Sigmoid colon (tissue), 7 donors: ENCODE data around the gene NAA40. TPM values are rescaled to one million over a fixed set of nuclear protein-coding genes. Genes with fewer than 3 reads are reported as not detected.

ENCODE experiments used
- DNase-seq: peaks from one replicate; pipeline ENCODE4 v3.0.0-alpha.2; 2019
- H3K27ac ChIP-seq, 4 donors: fragments of 200-600 bp; sonication (generic); one replicate each; pipeline ENCODE4 v1.5.1; 2016 to 2019; ENCODE audit warnings: mild to moderate bottlenecking in 1 of 4
- H3K27me3 ChIP-seq, 3 donors: fragments of 200-600 bp; sonication (generic); one replicate each; pipeline ENCODE4 v1.5.1; 2019; ENCODE audit warnings: mild to moderate bottlenecking in 1 of 3
- H3K36me3 ChIP-seq, 4 donors: fragments of 200-600 bp; sonication (generic); one replicate each; pipeline ENCODE4 v1.5.1; 2016 to 2019
- H3K4me1 ChIP-seq, 4 donors: fragments of 200-600 bp; sonication (generic); one replicate each; pipeline ENCODE4 v1.5.1; 2017 to 2019
- H3K4me3 ChIP-seq, 4 donors: fragments of 200-600 bp; sonication (generic); one replicate each; pipeline ENCODE4 v1.5.1; 2017 to 2019; ENCODE audit warnings: mild to moderate bottlenecking in 2 of 4, moderate library complexity in 1 of 4
- H3K9me3 ChIP-seq, 4 donors: fragments of 200-600 bp in 3 of 4; sonication (generic) in 3 of 4; one replicate each; pipeline versions ENCODE4 v1.5.1 to v1.6.1; 2013 to 2019
- CTCF ChIP-seq, 4 experiments: fragments of 450-650 bp in 3 of 4; fragments of 200-600 bp in 1 of 4; IDR thresholded peaks; one replicate each; pipeline ENCODE4 v1.5.1; 2016 to 2019; ENCODE audit warnings: antibody characterized with exemption in 4 of 4, mild to moderate bottlenecking in 3 of 4, moderate library complexity in 2 of 4
- EP300 ChIP-seq, 4 donors: sonication (generic); formaldehyde crosslinking; IDR thresholded peaks; one replicate each; pipeline ENCODE4 v1.6.1; 2017; ENCODE audit warnings: antibody characterized with exemption in 4 of 4
- POLR2A ChIP-seq, 2 donors: fragments of 450-650 bp; IDR thresholded peaks; one replicate each; pipeline ENCODE4 v1.6.1; 2016; ENCODE audit warnings: antibody characterized with exemption in 2 of 2, mild to moderate bottlenecking in 2 of 2, moderate library complexity in 2 of 2
- POLR2AphosphoS5 ChIP-seq, 4 donors: sonication (generic); formaldehyde crosslinking; IDR thresholded peaks; one replicate each; pipeline ENCODE4 v1.6.1; 2017; ENCODE audit warnings: antibody characterized with exemption in 4 of 4
- WGBS, 2 donors: extraction: QIAGEN DNeasy Blood & Tissue Kit; methylation state at CpG; one replicate each; pipeline ENCODE4 v1.1.7; 2013; 5-methylcytosine and 5-hydroxymethylcytosine counted together
- intact Hi-C: fragments of 100-400 bp; cut with DNase I; formaldehyde crosslinking; loops from one replicate; pipeline ENCODE4 v1.15.1; 2023
- polyA plus RNA-seq, 3 donors: library from polyadenylated mRNA; stranded (reverse); fragments of 200-250 nt; gene quantifications; one replicate each; pipeline ENCODE4 v1.2.3, GENCODE V29; 2013
- total RNA-seq, 4 donors: library from RNA; depleted of rRNA; stranded (reverse); fragments of >200 nt; gene quantifications; one replicate each; pipeline ENCODE4 v1.1.0, GENCODE V29; 2016
- donor health status: healthy with polysubstance abuse.
- donor health status: Bipolar disorder and iron deficiency.
- donor health status: healthy.

The NAA40 gene
- total and polyA plus RNA-seq, 7 donors = 5.4 to 22.9 (median 7.4) TPM

- peak overlapping the region; percentile 10 to 32 (median 24) for H3K27ac ChIP-seq
- 94 to 95% methylated on average over 5 of the region's 5 CpGs for WGBS, 2 donors
- intact Hi-C loops = no loop called here
Observed at GRCh38 chr11:63979426-63979825, 40.6 kb downstream of the NAA40 start.

GRCh38 chr11:63985812-63986155, 47.0 kb downstream of the NAA40 start:
- no peaks in the 10 kb centered on the region for H3K9me3 ChIP-seq
- TF ChIP-seq EP300 (IDR thresholded peaks at IDR 0.05) (no peak), POLR2A (IDR thresholded peaks at IDR 0.05) (no peak), POLR2AphosphoS5 (IDR thresholded peaks at IDR 0.05) (no peak), CTCF (IDR thresholded peaks at IDR 0.05) (no peak)
- peak overlapping the region; percentile 64 to 95 (median 94) for H3K4me3 ChIP-seq
- WGBS, 2 donors = 1% methylated on average over 18 of the region's 18 CpGs
- DNase-seq = no peak
- no peaks in the 10 kb centered on the region for H3K27me3 ChIP-seq
- intact Hi-C loops = no loop called here
- H3K36me3 ChIP-seq = peaks cover 3 to 27% (median 10%) of the 10 kb centered on the region in 4 donors
- H3K27ac ChIP-seq = peak overlapping the region; percentile 86 to 88 (median 88)
- peaks cover 0 to 30% (median 23%) of the 10 kb centered on the region in 4 donors for H3K4me1 ChIP-seq

More at GRCh38 chr11:63979426-63979825, 40.6 kb downstream of the NAA40 start:
- no peaks in the 10 kb centered on the region for H3K9me3 ChIP-seq
- peaks cover 0 to 27% (median 23%) of the 10 kb centered on the region in 4 donors for H3K4me1 ChIP-seq
- peaks cover 0 to 9% (median 0%) of the 10 kb centered on the region in 4 donors for H3K36me3 ChIP-seq
- H3K4me3 ChIP-seq = no peak overlapping the region
- DNase-seq = no peak
- no peak for TF ChIP-seq POLR2A (IDR thresholded peaks at IDR 0.05)
- TF ChIP-seq CTCF (IDR thresholded peaks at IDR 0.05) = no peak
- no peak for TF ChIP-seq POLR2AphosphoS5 (IDR thresholded peaks at IDR 0.05)
- no peak for TF ChIP-seq EP300 (IDR thresholded peaks at IDR 0.05)
- no peaks in the 10 kb centered on the region for H3K27me3 ChIP-seq

- peak within 1 kb of the TSS; percentile 64 to 95 (median 94) for H3K4me3 ChIP-seq
- H3K4me1 ChIP-seq = peaks cover 0 to 30% (median 23%) of the 10 kb centered on the region in 4 donors
- WGBS, 2 donors = 0 to 1% methylated on average over 63 of the region's 63 CpGs
- intact Hi-C loops = no loop called here
- TF ChIP-seq EP300 (IDR thresholded peaks at IDR 0.05) (no peak), POLR2A (IDR thresholded peaks at IDR 0.05) (peak in 1 of 2 donors; percentile 46), CTCF (IDR thresholded peaks at IDR 0.05) (no peak), POLR2AphosphoS5 (IDR thresholded peaks at IDR 0.05) (peak; percentile 53 to 75 (median 72))
- H3K27ac ChIP-seq = peak within 1 kb of the TSS; percentile 86 to 88 (median 88)
- H3K27me3 ChIP-seq = no peaks in the 10 kb centered on the region
- H3K9me3 ChIP-seq = no peaks in the 10 kb centered on the region
- DNase-seq = peak; percentile 95
- H3K36me3 ChIP-seq = peaks cover 7 to 33% (median 12%) of the 10 kb centered on the region in 4 donors
Observed at GRCh38 chr11:63986156-63986931, 47.5 kb downstream of the NAA40 start, which contains the start of gene OTUB1. OTUB1 (plus strand) TSS chr11:63986438; CDS start chr11:63986457, 19 bp downstream.

GRCh38 chr11:63986932-63987513, 48.2 kb downstream of the NAA40 start:
- peak overlapping the region; percentile 86 to 88 (median 88) for H3K27ac ChIP-seq
- peak; percentile 56 for DNase-seq
- intact Hi-C loops = no loop called here

More at GRCh38 chr11:63986932-63987513, 48.2 kb downstream of the NAA40 start:
- 42 to 44% methylated on average over 25 of the region's 25 CpGs for WGBS, 2 donors
- Histone ChIP-seq H3K27me3 (no peaks in the 10 kb centered on the region), H3K9me3 (no peaks in the 10 kb centered on the region), H3K4me1 (peaks cover 0 to 30% (median 23%) of the 10 kb centered on the region in 4 donors), H3K4me3 (peak overlapping the region; percentile 64 to 95 (median 94)), H3K36me3 (peaks cover 9 to 40% (median 14%) of the 10 kb centered on the region in 4 donors)
- TF ChIP-seq POLR2A (IDR thresholded peaks at IDR 0.05) (no peak), EP300 (IDR thresholded peaks at IDR 0.05) (no peak), CTCF (IDR thresholded peaks at IDR 0.05) (no peak), POLR2AphosphoS5 (IDR thresholded peaks at IDR 0.05) (no peak)
